ENCODE results near the gene HCN3. TPM values are rescaled to one million over a fixed set of nuclear protein-coding genes. Genes with fewer than 3 reads are reported as not detected.
A peak's percentile ranks its signal among the peaks of the same experiment; 100 is the strongest.

Gene HCN3
- polyA plus RNA-seq, 1 donor from 2014 or later: 53.2 TPM

- no peaks in the 10 kb centered on the region for H3K9me2 ChIP-seq (ENCODE audit: insufficient read depth, low read length)
- H2AFZ ChIP-seq (ENCODE audit: low read depth, low read length): peak overlapping the region; percentile 86
- H3K27me3 ChIP-seq (ENCODE audit: insufficient read depth, low read depth, low read length): no peaks in the 10 kb centered on the region
- peaks cover 10% of the 10 kb centered on the region for H3F3A ChIP-seq (ENCODE audit: insufficient read depth, low read length, poor library complexity, severe bottlenecking)
- TF ChIP-seq POLR2AphosphoS5 (IDR thresholded peaks at IDR 0.05): no peak
- peak; percentile 4 for TF ChIP-seq RAD21 (conservative IDR thresholded peaks at IDR 0.05)
- TF ChIP-seq CTCF (IDR thresholded peaks at IDR 0.05; ENCODE audit: poor library complexity, severe bottlenecking): peak; percentile 16
- TF ChIP-seq SMC3 (conservative IDR thresholded peaks at IDR 0.05; ENCODE audit: poor library complexity): peak; percentile 31
- peak; percentile 4 for TF ChIP-seq EP300 (conservative IDR thresholded peaks at IDR 0.05; ENCODE audit: poor library complexity, severe bottlenecking)
- TF ChIP-seq EZH2 (IDR thresholded peaks at IDR 0.05; ENCODE audit: borderline replicate concordance, insufficient read depth, low read length, poor library complexity, severe bottlenecking): no peak
- TF ChIP-seq REST (IDR thresholded peaks at IDR 0.05; ENCODE audit: borderline replicate concordance): no peak
- peak; percentile 4 for TF ChIP-seq MXI1 (conservative IDR thresholded peaks at IDR 0.05; ENCODE audit: poor library complexity, severe bottlenecking)
- no peak for TF ChIP-seq TAF1 (IDR thresholded peaks at IDR 0.05; ENCODE audit: low read depth)
- no peaks in the 10 kb centered on the region for H4K20me1 ChIP-seq (ENCODE audit: insufficient read depth)
- H3K79me2 ChIP-seq (replicated peaks; ENCODE audit: insufficient read depth, low read length): no peaks in the 10 kb centered on the region
- peak overlapping the region; percentile 98 for H3K4me2 ChIP-seq (ENCODE audit: low read length)
- peak overlapping the region; percentile 100 for H3K27ac ChIP-seq (ENCODE audit: low read length)
- H3K9me3 ChIP-seq (ENCODE audit: low read length): no peaks in the 10 kb centered on the region
- peak overlapping the region; percentile 96 for H3K4me3 ChIP-seq (ENCODE audit: low read length)
- no peaks in the 10 kb centered on the region for H3K36me3 ChIP-seq (ENCODE audit: insufficient read depth, low read length)
- H3K9ac ChIP-seq (ENCODE audit: low read length): peak overlapping the region; percentile 97
Observed at GRCh38 chr1:155278689-155279160, 1.5 kb downstream of the HCN3 start.

- Histone ChIP-seq H3K9me2 (ENCODE audit: insufficient read depth, low read length) (no peaks in the 10 kb centered on the region), H3K4me3 (ENCODE audit: low read length) (peak overlapping the region; percentile 96), H3F3A (ENCODE audit: insufficient read depth, low read length, poor library complexity, severe bottlenecking) (peaks cover 10% of the 10 kb centered on the region), H3K27me3 (ENCODE audit: insufficient read depth, low read depth, low read length) (no peaks in the 10 kb centered on the region), H3K79me2 (replicated peaks; ENCODE audit: insufficient read depth, low read length) (no peaks in the 10 kb centered on the region), H4K20me1 (ENCODE audit: insufficient read depth) (no peaks in the 10 kb centered on the region), H3K9me3 (ENCODE audit: low read length) (no peaks in the 10 kb centered on the region), H3K36me3 (ENCODE audit: insufficient read depth, low read length) (no peaks in the 10 kb centered on the region), H3K27ac (ENCODE audit: low read length) (peak overlapping the region; percentile 100), H3K9ac (ENCODE audit: low read length) (peak overlapping the region; percentile 97), H2AFZ (ENCODE audit: low read depth, low read length) (peak overlapping the region; percentile 86), H3K4me2 (ENCODE audit: low read length) (peak overlapping the region; percentile 98)
- no peak for TF ChIP-seq EZH2 (IDR thresholded peaks at IDR 0.05; ENCODE audit: borderline replicate concordance, insufficient read depth, low read length, poor library complexity, severe bottlenecking)
- TF ChIP-seq CTCF (IDR thresholded peaks at IDR 0.05; ENCODE audit: poor library complexity, severe bottlenecking): no peak
- TF ChIP-seq POLR2AphosphoS5 (IDR thresholded peaks at IDR 0.05): peak; percentile 13
Observed at GRCh38 chr1:155279268-155279667, 2.0 kb downstream of the HCN3 start.
